Measurements from ENCODE around the gene BRAF. TPM values are rescaled to one million over a fixed set of nuclear protein-coding genes. Genes with fewer than 3 reads are reported as not detected.
"Not testable (repeated sequence)": the region's sequence is repeated elsewhere in the genome, so short reads cannot be mapped to it uniquely, and the experiment has no call there.

BRAF gene
- total RNA-seq, 1 experiment from 2014 or later = 29.7 TPM

DNA sequence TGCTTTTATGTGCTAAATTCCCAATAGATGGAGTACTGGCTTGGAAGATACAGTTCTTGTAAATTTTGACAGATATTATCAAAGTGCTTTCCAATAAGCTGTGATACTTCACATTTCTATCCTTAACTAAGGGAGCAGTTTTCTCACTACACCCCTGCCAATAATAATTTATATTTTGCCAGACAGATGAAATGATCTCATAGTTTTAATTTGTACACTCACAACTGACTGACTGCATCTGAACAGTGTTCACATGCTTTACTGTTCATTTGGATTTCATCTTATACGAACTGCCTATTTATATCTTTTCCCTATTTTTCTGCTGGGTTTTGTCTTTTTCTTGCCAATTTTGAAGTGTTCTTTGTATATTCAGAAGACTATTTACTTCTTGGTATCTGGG lies 96.0 kb downstream of the BRAF start:
- no TSS peak for BruUV-seq (replicated peaks)
- ChIA-PET POLR2A (no interaction called here), CTCF (no interaction called here)

DNA sequence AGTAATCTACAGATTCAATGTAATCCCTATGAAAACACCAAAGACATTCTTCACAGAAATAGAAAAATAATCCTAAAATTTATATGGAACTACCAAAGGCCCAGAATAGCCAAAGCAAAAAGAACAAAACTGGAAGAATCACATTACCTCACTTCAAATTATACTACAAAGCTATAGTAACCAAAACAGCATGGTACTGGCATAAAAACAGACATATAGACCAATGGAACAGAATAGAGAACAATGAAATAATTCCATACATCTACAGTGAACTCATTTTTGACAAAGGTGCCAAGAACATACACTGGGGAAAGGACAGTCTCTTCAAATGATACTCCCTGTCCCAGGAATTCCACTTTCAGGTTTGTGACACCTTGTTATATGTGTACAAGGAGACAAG lies 107.3 kb downstream of the BRAF start:
- H3K9me2 ChIP-seq (ENCODE audit: insufficient read depth); H3K27me3 ChIP-seq (ENCODE audit: insufficient read depth, low read length); intact Hi-C loops (cut with micrococcal nuclease); H4K20me1 ChIP-seq (ENCODE audit: insufficient read depth); H3K79me2 ChIP-seq (ENCODE audit: insufficient read depth, low read length); H3K36me3 ChIP-seq (ENCODE audit: control insufficient read depth in 1 of 2, insufficient read depth in 2 of 2, low read length in 2 of 2); RAD21 ChIA-PET (ENCODE audit: low non-redundant PET in 1 of 2, low total read pairs in 2 of 2, uncharacterized antibody in 2 of 2, unreplicated experiment in 2 of 2); H3K27ac ChIP-seq (ENCODE audit: low read depth, low read length); DNase-seq (ENCODE audit: low read depth, low spot score); H3K4me2 ChIP-seq (ENCODE audit: low read length); POLR2A ChIA-PET; H3K9me3 ChIP-seq (ENCODE audit: control insufficient read depth in 1 of 2, insufficient read depth in 1 of 2, low read depth in 1 of 2, low read length in 2 of 2); H3K9ac ChIP-seq (ENCODE audit: low read length); ATAC-seq; H3K4me3 ChIP-seq (replicated peaks in 1 of 2; ENCODE audit: low read depth in 1 of 2, low read length in 2 of 2); H3K4me1 ChIP-seq (ENCODE audit: control insufficient read depth in 1 of 2, insufficient read depth in 2 of 2, low read length in 2 of 2); H2AFZ ChIP-seq (ENCODE audit: low read depth, low read length, poor library complexity, severe bottlenecking); CTCF ChIA-PET; BruUV-seq (replicated peaks): not testable (repeated sequence)

More for the DNA sequence above, 96.0 kb downstream of the BRAF start:
- TF ChIP-seq, protein P1, sequence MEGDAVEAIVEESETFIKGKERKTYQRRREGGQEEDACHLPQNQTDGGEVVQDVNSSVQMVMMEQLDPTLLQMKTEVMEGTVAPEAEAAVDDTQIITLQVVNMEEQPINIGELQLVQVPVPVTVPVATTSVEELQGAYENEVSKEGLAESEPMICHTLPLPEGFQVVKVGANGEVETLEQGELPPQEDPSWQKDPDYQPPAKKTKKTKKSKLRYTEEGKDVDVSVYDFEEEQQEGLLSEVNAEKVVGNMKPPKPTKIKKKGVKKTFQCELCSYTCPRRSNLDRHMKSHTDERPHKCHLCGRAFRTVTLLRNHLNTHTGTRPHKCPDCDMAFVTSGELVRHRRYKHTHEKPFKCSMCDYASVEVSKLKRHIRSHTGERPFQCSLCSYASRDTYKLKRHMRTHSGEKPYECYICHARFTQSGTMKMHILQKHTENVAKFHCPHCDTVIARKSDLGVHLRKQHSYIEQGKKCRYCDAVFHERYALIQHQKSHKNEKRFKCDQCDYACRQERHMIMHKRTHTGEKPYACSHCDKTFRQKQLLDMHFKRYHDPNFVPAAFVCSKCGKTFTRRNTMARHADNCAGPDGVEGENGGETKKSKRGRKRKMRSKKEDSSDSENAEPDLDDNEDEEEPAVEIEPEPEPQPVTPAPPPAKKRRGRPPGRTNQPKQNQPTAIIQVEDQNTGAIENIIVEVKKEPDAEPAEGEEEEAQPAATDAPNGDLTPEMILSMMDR (IDR thresholded peaks at IDR 0.05 in 2 of 3, conservative IDR thresholded peaks at IDR 0.05 in 1 of 3; ENCODE audit: borderline replicate concordance in 1 of 3, insufficient read depth in 1 of 3, low read depth in 2 of 3, low read length in 2 of 3) = no peak
- TF ChIP-seq EZH2 (IDR thresholded peaks at IDR 0.05) (no peak), TCF7L2 (IDR thresholded peaks at IDR 0.05; ENCODE audit: borderline replicate concordance, extremely low read depth, insufficient read depth, insufficient read length) (no peak), POLR2A (IDR thresholded peaks at IDR 0.05; ENCODE audit: borderline replicate concordance, extremely low read depth, insufficient read depth, insufficient read length) (no peak), RAD21 (IDR thresholded peaks at IDR 0.05; ENCODE audit: low read depth) (no peak), ZNF274 (IDR thresholded peaks at IDR 0.05; ENCODE audit: low read depth, low read length) (no peak), FOSL1 (IDR thresholded peaks at IDR 0.05; ENCODE audit: low read depth) (no peak), ELF1 (IDR thresholded peaks at IDR 0.05; ENCODE audit: borderline replicate concordance, low read depth) (no peak), EGR1 (IDR thresholded peaks at IDR 0.05; ENCODE audit: low read depth) (no peak), ZFX (IDR thresholded peaks at IDR 0.05) (no peak), SRF (IDR thresholded peaks at IDR 0.05; ENCODE audit: low read depth) (no peak), EZH2phosphoT487 (IDR thresholded peaks at IDR 0.05; ENCODE audit: borderline replicate concordance) (no peak), SP1 (IDR thresholded peaks at IDR 0.05; ENCODE audit: low read depth) (no peak), SIN3A (IDR thresholded peaks at IDR 0.05; ENCODE audit: low read depth) (no peak), CBX3 (IDR thresholded peaks at IDR 0.05; ENCODE audit: low read depth) (no peak)
- TF ChIP-seq, protein P2, sequence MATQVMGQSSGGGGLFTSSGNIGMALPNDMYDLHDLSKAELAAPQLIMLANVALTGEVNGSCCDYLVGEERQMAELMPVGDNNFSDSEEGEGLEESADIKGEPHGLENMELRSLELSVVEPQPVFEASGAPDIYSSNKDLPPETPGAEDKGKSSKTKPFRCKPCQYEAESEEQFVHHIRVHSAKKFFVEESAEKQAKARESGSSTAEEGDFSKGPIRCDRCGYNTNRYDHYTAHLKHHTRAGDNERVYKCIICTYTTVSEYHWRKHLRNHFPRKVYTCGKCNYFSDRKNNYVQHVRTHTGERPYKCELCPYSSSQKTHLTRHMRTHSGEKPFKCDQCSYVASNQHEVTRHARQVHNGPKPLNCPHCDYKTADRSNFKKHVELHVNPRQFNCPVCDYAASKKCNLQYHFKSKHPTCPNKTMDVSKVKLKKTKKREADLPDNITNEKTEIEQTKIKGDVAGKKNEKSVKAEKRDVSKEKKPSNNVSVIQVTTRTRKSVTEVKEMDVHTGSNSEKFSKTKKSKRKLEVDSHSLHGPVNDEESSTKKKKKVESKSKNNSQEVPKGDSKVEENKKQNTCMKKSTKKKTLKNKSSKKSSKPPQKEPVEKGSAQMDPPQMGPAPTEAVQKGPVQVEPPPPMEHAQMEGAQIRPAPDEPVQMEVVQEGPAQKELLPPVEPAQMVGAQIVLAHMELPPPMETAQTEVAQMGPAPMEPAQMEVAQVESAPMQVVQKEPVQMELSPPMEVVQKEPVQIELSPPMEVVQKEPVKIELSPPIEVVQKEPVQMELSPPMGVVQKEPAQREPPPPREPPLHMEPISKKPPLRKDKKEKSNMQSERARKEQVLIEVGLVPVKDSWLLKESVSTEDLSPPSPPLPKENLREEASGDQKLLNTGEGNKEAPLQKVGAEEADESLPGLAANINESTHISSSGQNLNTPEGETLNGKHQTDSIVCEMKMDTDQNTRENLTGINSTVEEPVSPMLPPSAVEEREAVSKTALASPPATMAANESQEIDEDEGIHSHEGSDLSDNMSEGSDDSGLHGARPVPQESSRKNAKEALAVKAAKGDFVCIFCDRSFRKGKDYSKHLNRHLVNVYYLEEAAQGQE (IDR thresholded peaks at IDR 0.05; ENCODE audit: low read depth) = no peak
- TF ChIP-seq, protein P3, sequence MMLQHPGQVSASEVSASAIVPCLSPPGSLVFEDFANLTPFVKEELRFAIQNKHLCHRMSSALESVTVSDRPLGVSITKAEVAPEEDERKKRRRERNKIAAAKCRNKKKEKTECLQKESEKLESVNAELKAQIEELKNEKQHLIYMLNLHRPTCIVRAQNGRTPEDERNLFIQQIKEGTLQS (IDR thresholded peaks at IDR 0.05) = no peak
- no peak overlapping the region for H3K27ac ChIP-seq (ENCODE audit: low read depth, low read length)
- H3K27me3 ChIP-seq (ENCODE audit: insufficient read depth, low read length) = no peaks in the 10 kb centered on the region
- H3K4me1 ChIP-seq (ENCODE audit: control insufficient read depth in 1 of 2, insufficient read depth in 2 of 2, low read length in 2 of 2) = no peaks in the 10 kb centered on the region
- intact Hi-C loops (cut with micrococcal nuclease) = no loop called here
- RAD21 ChIA-PET (ENCODE audit: low non-redundant PET in 1 of 2, low total read pairs in 2 of 2, uncharacterized antibody in 2 of 2, unreplicated experiment in 2 of 2) = no interaction called here
- H2AFZ ChIP-seq (ENCODE audit: low read depth, low read length, poor library complexity, severe bottlenecking) = no peak overlapping the region
- no peak for DNase-seq (ENCODE audit: low read depth, low spot score)
- ATAC-seq = no peak
- no peaks in the 10 kb centered on the region for H3K9me3 ChIP-seq (ENCODE audit: control insufficient read depth in 1 of 2, insufficient read depth in 1 of 2, low read depth in 1 of 2, low read length in 2 of 2)
- H3K4me3 ChIP-seq (replicated peaks in 1 of 2; ENCODE audit: low read depth in 1 of 2, low read length in 2 of 2) = no peak overlapping the region
- H3K9ac ChIP-seq (ENCODE audit: low read length) = no peak overlapping the region
- no peaks in the 10 kb centered on the region for H4K20me1 ChIP-seq (ENCODE audit: insufficient read depth)
- H3K36me3 ChIP-seq (ENCODE audit: control insufficient read depth in 1 of 2, insufficient read depth in 2 of 2, low read length in 2 of 2) = no peaks in the 10 kb centered on the region
- H3K4me2 ChIP-seq (ENCODE audit: low read length) = no peak overlapping the region
- H3K9me2 ChIP-seq (ENCODE audit: insufficient read depth) = no peaks in the 10 kb centered on the region
- H3K79me2 ChIP-seq (ENCODE audit: insufficient read depth, low read length) = no peaks in the 10 kb centered on the region

Data from HCT116 (cell line).